ENCODE data around the gene RAB40C. TPM values are rescaled to one million over a fixed set of nuclear protein-coding genes. Genes with fewer than 3 reads are reported as not detected.
"Not testable (repeated sequence)": the region's sequence is repeated elsewhere in the genome, so short reads cannot be mapped to it uniquely, and the experiment has no call there.

RAB40C gene
- total RNA-seq, 1 experiment from 2014 or later: 5.5 TPM

DNA sequence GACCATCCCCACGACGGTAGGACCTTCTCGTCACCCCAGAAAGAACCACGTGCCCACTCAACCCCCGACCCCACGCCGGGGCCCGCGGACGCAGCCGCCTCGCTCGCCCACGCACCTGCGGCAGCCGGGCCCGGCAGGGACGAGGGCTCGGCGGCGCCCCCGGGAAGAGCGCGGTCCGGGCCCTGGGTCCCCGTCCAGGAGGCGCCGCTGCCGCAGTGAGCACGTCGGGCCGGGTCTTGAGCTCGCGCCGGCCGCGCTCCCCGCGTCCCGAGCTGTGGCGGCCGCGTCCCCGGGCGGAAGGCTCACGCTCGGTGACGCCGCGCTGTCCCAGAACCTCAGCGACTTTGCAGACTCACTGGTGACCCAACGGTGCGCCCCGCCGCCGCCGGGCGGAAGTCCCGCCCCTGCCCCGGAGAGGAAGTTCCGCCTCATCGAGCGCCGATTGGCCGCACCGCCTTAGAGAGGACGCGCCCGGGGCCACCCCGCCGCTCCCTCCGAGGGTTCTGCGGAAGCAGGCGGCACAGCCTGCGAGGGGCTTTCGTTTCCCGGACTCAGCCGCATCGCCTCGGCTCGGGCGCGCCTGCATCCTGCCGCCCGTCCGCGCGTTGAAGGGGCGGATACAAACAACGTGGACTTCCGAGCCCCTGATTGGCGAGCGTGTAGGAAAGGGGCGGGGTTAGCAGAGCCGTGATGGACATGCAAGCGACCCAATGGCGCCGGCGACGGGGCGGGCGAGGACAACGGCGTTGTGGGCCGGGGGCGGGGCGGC lies 793 bp upstream of the RAB40C start:
- DNase-seq (ENCODE audit: low read depth): peak; percentile 89

DNA sequence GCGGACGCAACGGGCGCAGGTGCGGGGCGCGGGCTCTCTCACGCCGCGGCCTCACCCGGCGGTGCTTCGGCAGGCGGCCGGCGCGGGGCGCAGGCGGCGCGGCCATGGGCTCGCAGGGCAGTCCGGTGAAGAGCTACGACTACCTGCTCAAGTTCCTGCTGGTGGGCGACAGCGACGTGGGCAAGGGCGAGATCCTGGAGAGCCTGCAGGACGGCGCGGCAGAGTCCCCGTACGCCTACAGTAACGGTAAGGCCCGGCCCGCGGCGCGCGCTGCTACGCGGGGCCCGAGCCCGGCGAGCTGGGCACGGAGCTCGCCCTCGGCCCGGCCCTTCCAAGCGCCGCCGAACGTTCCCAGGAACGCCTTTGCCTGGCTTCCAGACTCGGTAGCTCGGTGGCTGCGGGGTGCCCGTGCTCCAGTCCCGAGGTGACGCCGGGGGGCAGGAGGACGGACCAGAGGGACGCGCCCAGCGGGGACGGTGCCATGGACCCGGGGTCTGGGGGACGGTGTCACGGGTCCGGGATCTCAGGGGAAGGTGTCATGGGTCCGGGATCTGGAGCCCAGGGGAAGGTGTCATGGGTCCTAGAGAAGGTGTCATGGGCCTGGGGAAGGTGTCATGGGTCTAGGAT lies 435 bp downstream of the RAB40C start:
- peak; percentile 31 for DNase-seq (ENCODE audit: low read depth)

DNA sequence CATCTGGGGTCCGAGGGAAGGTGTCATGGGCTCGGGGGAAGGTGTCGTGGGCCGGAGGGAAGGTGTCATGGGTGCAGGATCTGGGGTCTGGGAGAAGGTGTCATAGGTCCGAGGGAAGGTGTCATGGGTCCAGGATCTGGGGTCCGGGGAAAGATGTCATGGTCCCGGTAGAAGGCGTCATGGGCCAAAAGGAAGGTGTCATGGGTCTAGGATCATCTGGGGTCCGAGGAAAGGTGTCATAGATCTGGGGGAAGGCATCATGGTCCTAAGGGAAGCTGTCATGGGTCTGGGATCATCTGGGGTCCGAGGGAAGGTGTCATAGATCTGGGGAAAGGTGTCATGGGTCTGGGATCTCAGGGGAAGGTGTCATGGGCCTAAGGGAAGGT lies 942 bp downstream of the RAB40C start:
- no peak for DNase-seq (ENCODE audit: low read depth)

DNA sequence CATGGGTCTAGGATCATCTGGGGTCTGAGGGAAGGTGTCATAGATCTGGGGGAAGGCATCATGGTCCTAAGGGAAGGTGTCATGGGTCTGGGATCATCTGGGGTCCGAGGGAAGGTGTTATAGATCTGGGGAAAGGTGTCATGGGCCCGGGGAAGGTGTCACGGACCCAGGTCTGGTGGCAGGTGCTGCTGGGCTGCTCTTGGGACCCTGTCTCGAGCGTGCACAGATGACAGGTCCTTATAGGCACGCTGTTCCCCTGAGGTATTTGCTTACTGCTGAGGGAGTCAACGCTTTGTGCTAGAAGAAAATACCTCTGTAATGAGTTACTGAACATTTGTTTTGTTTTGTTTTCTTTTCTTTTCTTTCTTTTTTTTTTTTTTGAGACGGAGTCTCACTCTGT lies 1.4 kb downstream of the RAB40C start:
- DNase-seq (ENCODE audit: low read depth): no peak

DNA sequence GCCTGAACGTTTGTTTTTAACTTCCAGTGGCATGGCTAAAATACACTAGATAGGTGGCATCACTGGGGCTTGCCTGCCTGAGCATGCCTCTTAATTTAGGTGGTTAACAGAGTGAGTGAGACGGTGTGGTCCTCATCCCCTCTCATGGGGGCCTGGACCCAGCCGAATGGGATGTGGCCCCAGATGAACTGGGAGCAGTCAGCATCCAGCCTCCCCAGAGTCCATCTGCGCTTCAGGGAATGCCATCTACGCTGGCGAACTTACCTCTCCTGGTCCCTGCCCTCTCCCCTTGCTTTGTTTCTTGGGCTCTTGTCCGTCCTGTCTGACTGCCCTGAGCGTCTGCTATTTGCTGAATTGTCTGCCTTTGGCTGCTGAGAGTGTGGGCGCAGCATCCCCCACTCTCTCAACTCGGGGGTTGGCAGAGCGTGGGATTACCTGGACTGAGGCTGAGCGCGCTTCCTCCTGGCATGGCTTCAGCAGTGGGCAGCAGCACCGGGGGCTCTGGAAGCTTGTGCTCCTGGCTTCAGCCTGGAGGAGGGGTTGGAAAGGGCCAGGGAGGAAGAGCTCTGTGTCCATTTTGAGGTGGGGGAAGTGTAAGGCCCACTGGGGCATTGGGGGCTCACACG lies 2.1 kb downstream of the RAB40C start:
- DNase-seq (ENCODE audit: low read depth): no peak

DNA sequence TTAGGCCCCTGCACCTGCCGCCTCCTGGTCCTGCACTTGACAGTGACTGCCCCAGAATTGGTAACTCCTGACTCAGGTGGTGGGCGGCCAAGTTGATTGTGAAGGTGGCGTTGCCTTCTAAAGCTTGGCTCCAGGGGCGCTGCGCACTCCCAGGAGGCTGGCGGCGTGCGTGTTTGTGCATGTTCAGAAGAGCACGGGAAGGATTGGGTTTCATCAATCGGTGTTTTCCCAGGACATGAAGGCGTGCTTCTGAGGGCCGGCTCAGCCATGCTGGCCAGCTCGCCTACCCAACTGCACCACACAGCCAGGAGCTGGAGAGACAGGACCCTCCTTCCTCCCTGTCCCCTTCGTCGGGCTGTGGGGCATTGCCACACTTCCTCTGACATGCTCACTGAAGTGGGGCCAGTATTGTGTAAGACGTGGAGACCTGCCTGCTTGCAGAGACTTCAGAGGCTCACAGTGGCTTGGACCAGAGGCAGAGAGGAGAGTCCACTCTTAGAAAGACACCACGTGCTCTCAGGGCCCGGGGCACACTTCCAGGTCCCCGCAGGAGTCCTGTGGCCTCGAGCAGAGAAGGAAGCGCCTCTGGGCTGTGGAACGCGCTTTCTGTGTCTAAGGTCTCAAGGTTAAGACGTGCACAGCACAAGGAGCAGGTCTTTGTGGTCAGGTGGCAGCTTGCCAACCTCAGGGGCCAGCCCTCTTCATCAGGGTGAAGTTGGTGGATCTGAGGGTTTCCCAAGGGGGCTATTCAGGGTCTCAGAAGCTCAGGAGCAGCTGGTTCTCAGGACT lies 2.8 kb downstream of the RAB40C start:
- DNase-seq (ENCODE audit: low read depth): no peak

DNA sequence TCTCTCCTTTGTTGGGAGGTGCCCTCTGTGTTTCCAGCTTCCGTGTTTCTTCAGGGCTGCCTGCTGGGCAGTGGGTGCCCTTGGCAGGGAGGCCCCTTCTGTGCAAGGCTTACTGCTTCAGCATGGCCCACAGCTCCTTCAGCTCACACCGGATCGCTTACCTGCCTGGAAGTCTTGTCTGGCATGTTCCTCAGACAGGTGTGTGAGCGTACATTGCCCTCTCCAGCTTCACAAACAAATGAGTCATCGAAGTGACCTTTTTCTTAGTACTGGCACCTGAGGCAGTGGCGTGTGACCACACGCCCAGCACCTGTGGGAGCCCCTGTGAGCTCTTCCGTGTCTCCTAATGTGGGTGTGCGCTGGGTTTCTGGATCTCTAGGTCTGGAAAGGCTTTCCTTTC lies 3.5 kb downstream of the RAB40C start:
- no peak for DNase-seq (ENCODE audit: low read depth)

DNA sequence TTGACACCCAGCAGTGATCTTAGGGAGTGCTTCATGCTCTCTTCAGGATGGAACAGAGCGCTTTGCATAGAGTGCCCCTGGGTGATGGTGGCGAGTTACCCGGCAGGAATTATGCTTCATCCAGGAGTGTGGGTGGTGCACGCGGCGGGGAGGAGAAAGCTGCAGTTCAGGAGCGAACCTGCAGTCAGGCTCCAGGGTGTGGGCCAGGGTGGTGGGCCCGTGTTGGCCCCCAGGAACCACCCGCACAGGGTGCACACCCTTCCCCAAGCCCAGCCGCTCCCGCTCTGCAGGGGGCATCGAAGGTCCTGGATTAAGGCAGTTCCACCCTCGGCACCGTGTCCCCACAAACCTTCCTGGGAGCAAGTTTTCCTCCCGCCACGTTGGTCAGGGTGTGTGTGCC lies 3.9 kb downstream of the RAB40C start:
- no peak for DNase-seq (ENCODE audit: low read depth)

DNA sequence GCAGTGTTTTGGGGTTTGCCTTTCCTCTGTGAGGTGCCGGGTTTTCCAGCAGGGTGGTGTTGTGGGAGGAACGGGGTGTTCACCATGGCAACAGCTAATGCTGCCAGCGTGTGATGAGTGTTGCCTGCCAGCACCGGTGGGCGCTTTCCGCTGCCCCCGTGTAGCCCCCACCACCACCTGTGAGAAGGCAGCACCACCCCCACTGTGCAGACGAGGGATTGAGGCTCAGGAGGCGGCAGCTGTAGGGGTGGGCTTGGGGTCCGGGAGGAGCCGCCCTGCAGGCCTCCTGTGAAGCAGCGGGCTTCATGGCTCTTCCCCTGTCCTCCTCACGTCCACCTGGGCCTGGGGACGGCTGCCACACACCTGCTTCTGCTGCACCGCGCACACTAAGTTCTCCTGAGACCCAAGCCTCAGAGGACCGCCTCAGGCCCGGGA lies 5.2 kb downstream of the RAB40C start:
- no peak for DNase-seq (ENCODE audit: low read depth)

DNA sequence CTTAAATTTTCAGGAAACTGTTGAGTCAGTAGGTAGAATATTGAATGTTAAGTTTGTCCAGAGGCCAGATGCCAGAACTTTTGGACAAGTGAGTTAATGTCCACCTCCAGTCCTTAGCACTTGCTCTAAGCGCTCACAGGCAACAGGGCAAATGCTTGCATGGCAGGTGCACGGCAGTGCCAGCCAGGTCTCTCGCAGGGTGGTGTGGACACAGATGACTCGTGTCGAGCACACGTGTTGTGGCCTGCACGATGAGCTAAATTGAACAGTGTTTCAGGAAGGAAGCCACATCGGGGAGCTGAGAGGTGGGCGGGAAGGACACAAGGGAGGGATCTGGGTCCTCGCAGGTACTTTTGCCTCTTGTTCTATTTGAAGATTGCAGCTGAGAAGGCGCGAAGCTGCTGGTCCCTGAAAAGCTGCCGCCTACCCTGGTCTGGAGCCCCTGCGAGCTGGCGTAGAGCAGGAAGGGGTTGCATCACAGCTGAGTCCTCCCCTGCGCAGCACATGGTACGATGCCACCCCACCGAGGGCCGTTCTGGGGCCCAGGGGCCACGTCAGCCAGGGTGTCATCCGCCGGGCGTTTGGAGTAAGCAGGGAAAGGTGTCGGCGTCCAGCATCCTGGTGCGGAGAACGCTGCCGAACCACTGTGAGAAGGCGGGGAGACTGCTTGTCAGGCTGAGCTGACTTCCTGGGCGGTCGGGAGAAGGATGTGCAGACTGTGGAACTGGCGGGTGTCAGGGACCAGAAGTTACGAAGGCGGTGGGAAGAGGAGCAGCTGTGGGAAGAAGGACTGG lies 6.3 kb downstream of the RAB40C start:
- DNase-seq (ENCODE audit: low read depth): no peak

DNA sequence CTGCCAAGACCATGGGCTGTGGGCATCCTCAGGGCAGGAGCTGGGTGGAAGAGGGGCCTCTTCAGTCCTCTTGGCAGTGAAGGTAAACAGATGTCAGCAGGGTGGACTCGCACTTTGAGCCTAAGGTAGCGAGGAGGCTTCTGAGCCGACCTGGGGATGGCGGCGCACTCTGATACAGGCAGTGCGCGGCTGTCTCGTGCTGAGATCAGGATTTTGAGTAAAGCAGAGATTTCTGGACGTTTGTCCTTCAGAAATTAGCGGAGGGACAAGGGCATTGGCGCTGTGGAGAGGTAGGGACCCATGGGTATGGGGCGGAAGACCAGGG lies 6.8 kb downstream of the RAB40C start:
- no peak for DNase-seq (ENCODE audit: low read depth)

DNA sequence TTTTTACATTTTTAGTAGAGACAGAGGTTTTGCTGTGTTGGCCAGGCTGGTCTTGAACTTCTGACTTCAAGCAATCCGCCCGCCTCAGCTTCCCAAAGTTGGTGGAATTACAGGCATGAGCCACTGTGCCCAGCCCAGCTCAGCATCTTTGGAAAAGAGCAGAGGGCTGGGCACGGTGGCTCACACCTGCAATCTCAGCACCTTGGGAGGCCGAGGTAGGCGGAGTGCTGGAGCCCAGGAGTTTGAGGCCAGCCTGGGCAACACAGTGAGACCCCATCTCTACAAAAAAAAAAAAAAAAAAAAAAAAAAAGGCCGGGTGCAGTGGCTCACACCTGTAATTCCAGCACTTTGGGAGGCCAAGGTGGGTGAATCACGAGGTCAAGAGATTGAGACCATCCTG lies 7.8 kb downstream of the RAB40C start:
- not testable (repeated sequence) for DNase-seq (ENCODE audit: low read depth)

DNA sequence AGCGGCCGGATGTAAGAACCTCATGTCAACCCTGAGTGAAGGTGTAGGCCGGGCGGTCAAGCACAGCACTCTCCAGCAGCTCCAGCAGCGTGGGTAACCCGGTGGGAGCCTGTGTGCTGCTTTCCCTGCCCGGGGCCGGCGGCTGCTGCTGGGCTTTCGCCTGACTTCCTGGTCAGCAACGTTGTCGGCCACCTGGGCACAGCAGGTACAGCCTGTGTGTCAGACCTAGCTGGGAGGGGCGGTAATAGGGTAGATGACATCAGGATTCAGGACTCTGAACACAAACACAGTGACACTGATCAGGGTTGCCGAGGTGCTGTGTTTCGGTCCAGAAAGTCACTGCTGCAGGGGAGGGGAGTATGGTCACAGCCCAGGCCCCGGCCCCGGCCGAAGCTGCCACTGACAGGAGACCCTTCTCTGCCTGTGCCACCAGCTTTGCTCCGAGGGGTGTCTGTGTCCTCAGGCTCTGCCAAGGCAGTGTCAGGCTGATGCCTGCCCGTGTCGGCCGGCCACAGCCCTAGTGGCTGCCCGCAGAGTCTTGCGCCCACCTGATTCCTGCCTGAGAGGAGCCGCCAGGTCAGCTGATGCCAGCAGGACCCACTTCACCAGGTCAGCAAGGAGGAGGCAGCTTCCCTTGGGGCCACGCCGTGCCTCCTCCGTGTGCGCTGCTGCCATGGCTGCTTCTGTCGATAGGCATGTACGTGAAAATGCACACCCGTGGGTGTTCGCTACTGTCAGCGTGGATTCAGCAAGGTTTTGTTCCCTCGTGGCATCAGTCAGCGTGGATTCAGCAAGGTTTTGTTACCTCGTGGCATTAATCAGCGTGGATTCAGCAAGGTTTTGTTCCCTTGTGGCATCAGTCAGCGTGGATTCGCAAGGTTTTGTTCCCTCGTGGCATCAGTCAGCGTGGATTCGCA lies 9.2 kb downstream of the RAB40C start:
- DNase-seq (ENCODE audit: low read depth): no peak

DNA sequence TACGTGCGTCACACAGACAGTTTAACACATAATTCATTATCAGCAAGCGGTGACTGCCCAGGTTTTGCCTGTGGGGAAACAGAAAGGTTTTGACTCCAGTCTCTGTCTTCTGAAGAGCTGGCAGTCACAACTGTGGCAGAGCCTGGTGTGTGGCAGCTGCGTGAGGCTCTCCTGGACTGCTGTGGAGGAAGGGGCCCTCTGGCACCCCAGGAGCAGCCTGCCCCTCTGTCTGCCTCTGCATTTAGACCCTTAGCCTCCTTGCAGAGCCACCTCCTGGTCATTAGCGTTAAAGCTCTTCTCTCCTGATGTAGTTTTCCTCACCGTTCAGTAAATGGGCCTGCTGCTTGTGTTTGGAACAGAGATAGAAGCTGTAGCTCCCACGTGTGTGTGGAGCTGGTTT lies 10.9 kb downstream of the RAB40C start:
- DNase-seq (ENCODE audit: low read depth): no peak

DNA sequence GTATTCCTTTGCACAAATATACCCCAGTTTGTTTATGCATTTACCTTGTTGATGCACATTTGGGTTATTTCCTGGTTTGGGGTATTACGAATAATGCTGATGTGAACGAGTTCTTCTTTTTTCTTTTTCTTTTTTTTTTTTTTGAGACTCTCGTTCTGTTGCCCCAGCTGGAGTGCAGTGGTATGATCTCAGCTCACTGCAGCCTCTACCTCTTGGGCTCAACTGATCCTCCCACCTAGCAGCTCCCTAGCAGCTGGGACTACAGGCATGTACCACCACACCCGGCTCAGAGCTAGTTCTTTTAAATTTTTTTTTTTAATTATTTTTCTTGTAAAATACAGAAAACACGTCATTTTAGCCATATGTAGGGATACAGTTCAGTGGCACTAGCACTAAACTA lies 14.1 kb downstream of the RAB40C start:
- DNase-seq (ENCODE audit: low read depth): no peak

DNA sequence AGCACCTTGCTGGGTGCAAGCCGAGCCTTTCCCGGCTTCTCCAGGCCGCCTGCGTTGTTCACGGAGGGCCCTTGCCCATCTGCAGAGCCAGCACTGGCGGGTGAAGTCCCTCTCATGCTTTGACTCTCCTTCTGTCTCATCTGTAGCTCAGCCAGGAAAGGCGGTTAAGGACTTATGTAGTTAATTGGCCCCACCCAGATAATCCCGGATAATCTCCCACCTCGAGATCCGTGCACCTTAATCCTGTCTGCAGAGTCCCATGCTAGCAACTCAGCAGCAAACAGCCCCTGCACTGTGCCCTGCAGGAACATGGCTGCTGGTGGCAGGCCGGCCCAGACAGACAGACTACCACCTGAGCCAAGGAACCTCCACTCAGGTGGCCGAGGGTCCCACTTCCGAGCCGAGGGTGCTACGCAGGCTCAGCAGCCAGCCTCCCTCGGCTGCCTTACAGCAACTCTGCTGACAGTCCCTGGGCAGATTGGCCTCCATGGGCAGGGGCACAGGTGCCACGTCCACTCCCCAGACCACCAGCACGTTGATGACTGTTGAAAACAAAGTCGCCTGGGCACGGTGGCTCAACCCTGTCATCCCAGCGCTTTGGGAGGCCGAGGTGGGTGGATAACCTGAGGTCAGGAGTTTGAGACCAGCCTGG lies 16.9 kb downstream of the RAB40C start:
- no peak for DNase-seq (ENCODE audit: low read depth)

DNA sequence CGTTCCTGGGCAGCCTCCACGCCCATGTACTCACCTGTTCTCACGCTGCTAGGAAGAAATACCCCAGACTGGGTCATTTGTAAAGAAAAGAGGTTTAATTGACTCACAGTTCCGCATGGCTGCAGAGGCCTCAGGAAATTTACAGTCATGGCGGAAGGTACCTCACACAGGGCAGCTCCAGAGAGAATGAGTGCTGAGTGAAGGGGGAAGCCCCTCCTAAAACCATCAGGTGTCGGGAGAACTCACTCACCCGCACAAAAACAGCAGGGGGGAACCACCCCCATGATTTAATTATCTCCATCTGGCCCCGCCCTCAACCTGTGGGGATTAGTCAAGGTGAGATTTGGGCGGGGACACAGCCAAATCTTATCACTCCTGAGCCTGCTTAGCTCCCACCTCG lies 18.2 kb downstream of the RAB40C start:
- no peak for DNase-seq (ENCODE audit: low read depth)

DNA sequence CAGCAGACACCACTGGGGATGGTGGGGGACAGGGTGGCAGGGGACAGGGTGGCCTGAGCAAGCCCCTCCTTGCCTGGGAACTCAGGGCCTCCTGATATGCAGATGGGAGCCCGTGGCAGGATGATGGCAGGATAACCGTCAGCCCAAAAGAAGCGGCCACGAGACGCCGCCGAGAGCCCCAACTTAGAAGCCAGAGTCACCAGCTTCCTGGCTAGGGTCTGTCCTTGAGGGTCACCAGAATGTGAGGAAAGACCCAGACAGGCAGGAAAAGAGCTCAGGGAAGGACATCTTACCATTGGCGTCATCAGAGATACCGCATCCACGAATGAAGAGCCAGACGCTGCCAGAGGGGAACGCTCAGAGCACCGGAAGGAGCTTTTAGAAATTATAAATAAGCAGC lies 19.4 kb downstream of the RAB40C start:
- DNase-seq (ENCODE audit: low read depth): no peak

DNA sequence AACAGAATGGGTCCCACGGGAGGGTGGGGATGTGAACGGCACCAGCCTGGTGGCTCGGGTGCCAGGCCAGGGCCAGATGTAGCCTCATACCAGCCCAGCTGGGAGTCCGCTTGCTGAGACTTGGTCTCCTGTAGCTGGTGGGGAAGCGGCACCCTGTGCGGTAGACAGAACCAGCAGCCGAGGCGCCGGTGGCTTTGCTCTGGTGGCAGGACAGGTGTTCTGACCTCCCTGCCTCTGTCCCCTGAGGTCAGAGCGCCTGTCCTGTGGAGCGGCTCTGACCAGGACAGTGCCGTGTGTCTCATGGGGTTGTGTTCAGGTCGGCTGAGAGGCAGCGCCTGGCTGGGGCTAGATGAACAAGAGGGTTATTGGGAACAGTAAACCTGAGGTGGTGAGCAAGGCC lies 20.1 kb downstream of the RAB40C start:
- DNase-seq (ENCODE audit: low read depth): no peak

Data from RPMI7951 (cell line).